ENCODE data around the gene PDP2.

PDP2 gene

GRCh38 chr16:66910175-66910940 is 30.0 kb downstream of the PDP2 start:
- Histone ChIP-seq H2AFZ (no peak overlapping the region), H3K27me3 (ENCODE audit: control insufficient read depth, insufficient read depth, low read length) (no peaks in the 10 kb centered on the region), H3K4me2 (ENCODE audit: low read length) (no peak overlapping the region), H3K4me1 (peaks cover 17% of the 10 kb centered on the region), H3K9ac (no peak overlapping the region), H3K4me3 (ENCODE audit: low read depth, low read length) (no peak overlapping the region), H3K79me2 (no peaks in the 10 kb centered on the region), H3K36me3 (ENCODE audit: control insufficient read depth, insufficient read depth, low read length) (no peaks in the 10 kb centered on the region), H3K27ac (no peak overlapping the region), H3K9me3 (ENCODE audit: control insufficient read depth, low read length) (no peaks in the 10 kb centered on the region)
- TF ChIP-seq CTCF (IDR thresholded peaks at IDR 0.05): no peak

GRCh38 chr16:66911112-66911511 is 30.8 kb downstream of the PDP2 start:
- no peak overlapping the region for H3K27ac ChIP-seq
- no peak overlapping the region for H3K4me3 ChIP-seq (ENCODE audit: low read depth, low read length)
- H3K9me3 ChIP-seq (ENCODE audit: control insufficient read depth, low read length): no peaks in the 10 kb centered on the region
- no peaks in the 10 kb centered on the region for H3K79me2 ChIP-seq
- no peaks in the 10 kb centered on the region for H3K36me3 ChIP-seq (ENCODE audit: control insufficient read depth, insufficient read depth, low read length)
- no peak overlapping the region for H2AFZ ChIP-seq
- H3K4me1 ChIP-seq: peaks cover 9% of the 10 kb centered on the region
- TF ChIP-seq CTCF (IDR thresholded peaks at IDR 0.05): no peak
- H3K27me3 ChIP-seq (ENCODE audit: control insufficient read depth, insufficient read depth, low read length): no peaks in the 10 kb centered on the region
- H3K4me2 ChIP-seq (ENCODE audit: low read length): no peak overlapping the region
- no peak overlapping the region for H3K9ac ChIP-seq

- H3K4me2 ChIP-seq (ENCODE audit: low read length): no peak overlapping the region
Measured at GRCh38 chr16:66911801-66912200, 31.5 kb downstream of the PDP2 start.

GRCh38 chr16:66913081-66913480 is 32.8 kb downstream of the PDP2 start:
- TF ChIP-seq CTCF (IDR thresholded peaks at IDR 0.05): no peak
- Histone ChIP-seq H3K27me3 (ENCODE audit: control insufficient read depth, insufficient read depth, low read length) (no peaks in the 10 kb centered on the region), H2AFZ (no peak overlapping the region)

More at GRCh38 chr16:66911801-66912200, 31.5 kb downstream of the PDP2 start:
- H3K9ac ChIP-seq: no peak overlapping the region
- H3K4me3 ChIP-seq (ENCODE audit: low read depth, low read length): no peak overlapping the region
- H3K27ac ChIP-seq: no peak overlapping the region
- no peak for TF ChIP-seq CTCF (IDR thresholded peaks at IDR 0.05)
- H3K27me3 ChIP-seq (ENCODE audit: control insufficient read depth, insufficient read depth, low read length): no peaks in the 10 kb centered on the region
- H3K79me2 ChIP-seq: no peaks in the 10 kb centered on the region
- no peaks in the 10 kb centered on the region for H3K9me3 ChIP-seq (ENCODE audit: control insufficient read depth, low read length)
- H3K4me1 ChIP-seq: peaks cover 3% of the 10 kb centered on the region
- no peaks in the 10 kb centered on the region for H3K36me3 ChIP-seq (ENCODE audit: control insufficient read depth, insufficient read depth, low read length)
- no peak overlapping the region for H2AFZ ChIP-seq

GRCh38 chr16:66913711-66914110 is 33.4 kb downstream of the PDP2 start:
- TF ChIP-seq CTCF (IDR thresholded peaks at IDR 0.05): no peak
- Histone ChIP-seq H3K9me3 (ENCODE audit: control insufficient read depth, low read length) (no peaks in the 10 kb centered on the region), H3K9ac (no peak overlapping the region)

More at GRCh38 chr16:66913081-66913480, 32.8 kb downstream of the PDP2 start:
- Histone ChIP-seq H3K79me2 (no peaks in the 10 kb centered on the region), H3K4me1 (no peaks in the 10 kb centered on the region), H3K9ac (no peak overlapping the region), H3K4me2 (ENCODE audit: low read length) (no peak overlapping the region), H3K36me3 (ENCODE audit: control insufficient read depth, insufficient read depth, low read length) (no peaks in the 10 kb centered on the region), H3K27ac (no peak overlapping the region), H3K9me3 (ENCODE audit: control insufficient read depth, low read length) (no peaks in the 10 kb centered on the region), H3K4me3 (ENCODE audit: low read depth, low read length) (no peak overlapping the region)

More at GRCh38 chr16:66913711-66914110, 33.4 kb downstream of the PDP2 start:
- Histone ChIP-seq H3K27me3 (ENCODE audit: control insufficient read depth, insufficient read depth, low read length) (no peaks in the 10 kb centered on the region), H3K36me3 (ENCODE audit: control insufficient read depth, insufficient read depth, low read length) (no peaks in the 10 kb centered on the region), H3K4me2 (ENCODE audit: low read length) (no peak overlapping the region), H3K27ac (no peak overlapping the region), H2AFZ (no peak overlapping the region), H3K4me3 (ENCODE audit: low read depth, low read length) (no peak overlapping the region), H3K79me2 (no peaks in the 10 kb centered on the region), H3K4me1 (no peaks in the 10 kb centered on the region)

Measured in parathyroid adenoma (tissue), 2 donors.